NCI-H226 (cell line): Measurements from ENCODE around the gene MARCHF7.
A peak's percentile ranks its signal among the peaks of the same experiment; 100 is the strongest.
"Not testable (repeated sequence)": the region's sequence is repeated elsewhere in the genome, so short reads cannot be mapped to it uniquely, and the experiment has no call there.

Experiments
- DNase-seq: peaks from one replicate; pipeline ENCODE4 v3.0.0-alpha.2; 2015

MARCHF7 gene

GRCh38 chr2:159712143-159712928 lies at the start of gene MARCHF7:
MARCHF7 (plus strand) TSS chr2:159712506; CDS start chr2:159729023, 16,517 bp downstream.
- peak; percentile 92 for DNase-seq

- DNase-seq, result not testable (repeated sequence)
Measured at GRCh38 chr2:159667423-159667822, 44.9 kb upstream of the MARCHF7 start.

GRCh38 chr2:159671047-159671446 lies 41.3 kb upstream of the MARCHF7 start:
- DNase-seq, result no peak

- no peak for DNase-seq
Measured at GRCh38 chr2:159677654-159678053, 34.7 kb upstream of the MARCHF7 start.

GRCh38 chr2:159680692-159681091 lies 31.6 kb upstream of the MARCHF7 start:
- no peak for DNase-seq

GRCh38 chr2:159683817-159684216 lies 28.5 kb upstream of the MARCHF7 start:
- no peak for DNase-seq

- peak; percentile 71 for DNase-seq
Measured at GRCh38 chr2:159684796-159685195, 27.5 kb upstream of the MARCHF7 start.

GRCh38 chr2:159694500-159695040 lies 17.7 kb upstream of the MARCHF7 start:
- no peak for DNase-seq

- no peak for DNase-seq
Measured at GRCh38 chr2:159695795-159696448, 16.4 kb upstream of the MARCHF7 start.

- DNase-seq, result no peak
Measured at GRCh38 chr2:159703491-159703890, 8.8 kb upstream of the MARCHF7 start.

- DNase-seq, result no peak
Measured at GRCh38 chr2:159706385-159706980, 5.8 kb upstream of the MARCHF7 start.

- DNase-seq, result no peak
Measured at GRCh38 chr2:159708066-159708760, 4.1 kb upstream of the MARCHF7 start.

GRCh38 chr2:159710601-159711180 lies 1.6 kb upstream of the MARCHF7 start:
- DNase-seq, result peak; percentile 83

GRCh38 chr2:159711562-159712142 lies 654 bp upstream of the MARCHF7 start:
- no peak for DNase-seq

- no peak for DNase-seq
Measured at GRCh38 chr2:159712929-159713420, 669 bp downstream of the MARCHF7 start.

- DNase-seq, result no peak
Measured at GRCh38 chr2:159713631-159714246, 1.4 kb downstream of the MARCHF7 start.

GRCh38 chr2:159714247-159714930 lies 2.1 kb downstream of the MARCHF7 start:
- DNase-seq, result peak; percentile 66

- DNase-seq, result peak; percentile 61
Measured at GRCh38 chr2:159715451-159715850, 3.1 kb downstream of the MARCHF7 start.

GRCh38 chr2:159716409-159716808 lies 4.1 kb downstream of the MARCHF7 start:
- DNase-seq, result not testable (repeated sequence)

- DNase-seq, result no peak
Measured at GRCh38 chr2:159716857-159717256, 4.6 kb downstream of the MARCHF7 start.

- DNase-seq, result no peak
Measured at GRCh38 chr2:159720676-159721075, 8.4 kb downstream of the MARCHF7 start.
